Activated CD8-positive, alpha-beta T cell treated with anti-CD3 and anti-CD28 coated beads, Interleukin-2, amount 10 ng/mL, durations not matched to agents 7 days and 5 days (primary cell): ENCODE results near the gene RALY. TPM values are rescaled to one million over a fixed set of nuclear protein-coding genes. Genes with fewer than 3 reads are reported as not detected.
A peak's percentile ranks its signal among the peaks of the same experiment; 100 is the strongest.

ENCODE experiments used
- ATAC-seq: fragments of 150-1000 bp; cut with Tn5 transposase; one replicate; pipeline ENCODE4 v1.10.0; 2021; ENCODE audit warnings: moderate library complexity
- CTCF ChIA-PET: fragments of 350-600 bp; sonication (Branson Sonifier 250); formaldehyde crosslinking; loops from one replicate; lab custom pipeline; 2021; ENCODE audit warnings: antibody characterized with exemption; lab: Charles Lee
- POLR2A ChIA-PET: fragments of 350-600 bp; sonication (Branson Sonifier 250); formaldehyde crosslinking; loops from one replicate; lab custom pipeline; 2021; ENCODE audit warnings: antibody characterized with exemption; lab: Charles Lee
- DNase-seq: peaks from one replicate; pipeline ENCODE4 v3.0.0-alpha.2; 2020
- H3K27ac Mint-ChIP-seq: one replicate; pipeline ENCODE4 v1.8.0; 2021; ENCODE audit warnings: mild to moderate bottlenecking, mixed read lengths
- H3K27me3 Mint-ChIP-seq: one replicate; pipeline ENCODE4 v1.8.0; 2021; ENCODE audit warnings: low read depth, mixed read lengths
- H3K36me3 Mint-ChIP-seq: one replicate; pipeline ENCODE4 v1.8.0; 2021; ENCODE audit warnings: low read depth, mixed read lengths
- H3K4me1 Mint-ChIP-seq: one replicate; pipeline ENCODE4 v1.8.0; 2021; ENCODE audit warnings: low read depth, mixed read lengths
- H3K4me3 Mint-ChIP-seq: one replicate; pipeline ENCODE4 v1.8.0; 2021; ENCODE audit warnings: mild to moderate bottlenecking, mixed read lengths
- H3K9me3 Mint-ChIP-seq: one replicate; pipeline ENCODE4 v1.8.0; 2022; ENCODE audit warnings: mixed read lengths; ENCODE audit not compliant: insufficient read depth
- total RNA-seq, 2 experiments: library from RNA; stranded (reverse); gene quantifications; one replicate each; pipeline ENCODE4 v1.2.3, GENCODE V29; 2021

The RALY gene
- 100 to 1,000 TPM; 232 to 233 TPM for total RNA-seq

GRCh38 chr20:33993576-33994221 lies at the start of gene RALY:
Gene RALY, plus strand, starts transcription at chr20:33993911. Its CDS starts 78,164 bp downstream, at chr20:34072075.
- peaks cover 50% of the 10 kb centered on the region for H3K36me3 Mint-ChIP-seq

DNA sequence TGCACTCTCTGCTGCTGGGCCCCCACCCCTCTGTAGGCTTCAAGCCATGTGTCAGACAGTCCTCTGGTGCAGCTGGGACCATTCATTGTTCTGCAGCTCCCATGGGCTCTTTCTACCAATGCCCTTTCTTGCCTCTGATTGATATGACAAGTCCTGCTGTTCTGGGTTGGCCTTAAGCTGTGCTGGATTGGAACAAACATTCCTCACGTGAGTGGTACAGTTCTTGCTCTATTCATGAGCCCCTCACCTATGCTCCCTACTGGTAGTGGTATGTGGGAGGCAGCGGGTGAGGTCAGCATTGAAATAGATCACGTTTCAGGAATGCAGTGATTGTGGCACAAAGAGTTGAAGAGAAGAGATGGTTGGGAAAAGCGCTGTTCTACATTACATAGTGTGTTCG lies 48.8 kb upstream of the RALY start:
- Mint-ChIP-seq H3K27me3 (no peaks in the 10 kb centered on the region), H3K27ac (no peak overlapping the region), H3K4me1 (no peaks in the 10 kb centered on the region), H3K9me3 (peaks cover 20% of the 10 kb centered on the region), H3K4me3 (no peak overlapping the region), H3K36me3 (no peaks in the 10 kb centered on the region)
- ChIA-PET POLR2A (no interaction called here), CTCF (no interaction called here)
- no peak for ATAC-seq
- DNase-seq, result no peak

More at GRCh38 chr20:33993576-33994221, at the start of gene RALY:
- ChIA-PET POLR2A (interaction anchor here (0.6 to 2.9 kb wide), 15 partner anchors 11 to 1075 kb away, joined by 3 to 32 read pairs (median 4); partner anchors contain the start of genes CHMP4B and EIF2S2), CTCF (interaction anchor here (0.9 to 2.7 kb wide), 9 partner anchors 17 to 325 kb away, joined by 3 to 10 read pairs (median 4); partner anchors contain the start of gene EIF2S2)
- peak within 1 kb of the TSS; percentile 99 for H3K27ac Mint-ChIP-seq
- H3K4me3 Mint-ChIP-seq, result peak within 1 kb of the TSS; percentile 96
- no peaks in the 10 kb centered on the region for H3K9me3 Mint-ChIP-seq
- DNase-seq (peak; percentile 97), ATAC-seq (peak; percentile 77)
- H3K4me1 Mint-ChIP-seq, result peaks cover 57% of the 10 kb centered on the region
- no peaks in the 10 kb centered on the region for H3K27me3 Mint-ChIP-seq

- DNase-seq (no peak), ATAC-seq (no peak)
- peaks cover under 1% of the 10 kb centered on the region for H3K27me3 Mint-ChIP-seq
- ChIA-PET CTCF (no interaction called here), POLR2A (no interaction called here)
- no peaks in the 10 kb centered on the region for H3K36me3 Mint-ChIP-seq
- peaks cover 21% of the 10 kb centered on the region for H3K9me3 Mint-ChIP-seq
- no peaks in the 10 kb centered on the region for H3K4me1 Mint-ChIP-seq
- H3K4me3 Mint-ChIP-seq, result no peak overlapping the region
- no peak overlapping the region for H3K27ac Mint-ChIP-seq
Observed at GRCh38 chr20:33945391-33946081, 48.2 kb upstream of the RALY start.

- H3K9me3 Mint-ChIP-seq, result peaks cover 23% of the 10 kb centered on the region
Observed at GRCh38 chr20:33947709-33948295, 45.9 kb upstream of the RALY start.

DNA sequence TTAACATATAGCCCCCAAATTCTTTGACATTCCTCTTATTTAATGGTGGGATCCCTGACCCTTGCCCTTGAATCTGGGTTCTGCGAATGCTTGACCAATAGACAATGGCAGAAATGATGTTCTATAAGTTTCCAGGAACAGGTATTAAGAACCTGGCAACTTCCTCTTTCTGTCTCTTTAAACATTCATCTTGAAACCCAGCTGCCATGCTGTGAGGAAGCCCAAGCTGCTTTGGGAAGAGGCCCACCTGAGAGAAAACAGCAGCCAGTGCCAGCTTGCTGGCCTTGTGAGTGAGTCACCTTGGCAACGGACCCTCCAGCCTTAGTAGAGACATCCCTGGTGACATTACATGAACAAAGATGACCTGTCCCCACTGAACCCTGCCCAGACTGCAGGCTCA lies 45.2 kb upstream of the RALY start:
- H3K27me3 Mint-ChIP-seq, result peaks cover 11% of the 10 kb centered on the region
- ChIA-PET POLR2A (no interaction called here), CTCF (no interaction called here)
- H3K27ac Mint-ChIP-seq, result no peak overlapping the region
- no peaks in the 10 kb centered on the region for H3K4me1 Mint-ChIP-seq
- no peak for ATAC-seq
- H3K9me3 Mint-ChIP-seq, result peaks cover 23% of the 10 kb centered on the region
- no peak for DNase-seq
- H3K4me3 Mint-ChIP-seq, result no peak overlapping the region
- no peaks in the 10 kb centered on the region for H3K36me3 Mint-ChIP-seq

More at GRCh38 chr20:33947709-33948295, 45.9 kb upstream of the RALY start:
- H3K27me3 Mint-ChIP-seq, result peaks cover 8% of the 10 kb centered on the region
- ChIA-PET CTCF (no interaction called here), POLR2A (no interaction called here)
- no peaks in the 10 kb centered on the region for H3K36me3 Mint-ChIP-seq
- no peak overlapping the region for H3K4me3 Mint-ChIP-seq
- ATAC-seq (peak; percentile 51), DNase-seq (peak; percentile 64)
- H3K4me1 Mint-ChIP-seq, result no peaks in the 10 kb centered on the region
- H3K27ac Mint-ChIP-seq, result no peak overlapping the region

DNA sequence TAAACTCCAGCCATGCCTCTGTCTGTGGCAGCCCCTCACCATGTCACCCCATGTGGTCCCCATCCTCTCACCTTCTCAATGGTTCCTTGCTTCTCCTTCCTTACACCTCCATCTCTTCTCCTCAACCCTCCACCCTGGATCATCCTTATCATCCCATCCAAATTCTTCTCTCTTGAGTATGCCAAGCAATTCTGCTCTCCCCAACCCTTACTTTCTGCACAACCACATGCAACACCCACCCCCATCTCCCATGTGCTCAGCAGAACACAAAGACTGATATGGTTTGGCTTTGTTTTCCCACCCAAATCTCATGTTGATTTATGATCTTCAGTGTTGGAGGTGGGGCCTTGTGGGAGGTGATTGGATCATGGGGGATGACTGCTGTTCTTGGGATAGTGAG lies 42.5 kb upstream of the RALY start:
- ChIA-PET CTCF (no interaction called here), POLR2A (no interaction called here)
- no peak for DNase-seq
- Mint-ChIP-seq H3K9me3 (peaks cover 23% of the 10 kb centered on the region), H3K27ac (no peak overlapping the region), H3K4me1 (no peaks in the 10 kb centered on the region), H3K36me3 (no peaks in the 10 kb centered on the region), H3K27me3 (peaks cover 11% of the 10 kb centered on the region), H3K4me3 (no peak overlapping the region)
- ATAC-seq, result no peak

DNA sequence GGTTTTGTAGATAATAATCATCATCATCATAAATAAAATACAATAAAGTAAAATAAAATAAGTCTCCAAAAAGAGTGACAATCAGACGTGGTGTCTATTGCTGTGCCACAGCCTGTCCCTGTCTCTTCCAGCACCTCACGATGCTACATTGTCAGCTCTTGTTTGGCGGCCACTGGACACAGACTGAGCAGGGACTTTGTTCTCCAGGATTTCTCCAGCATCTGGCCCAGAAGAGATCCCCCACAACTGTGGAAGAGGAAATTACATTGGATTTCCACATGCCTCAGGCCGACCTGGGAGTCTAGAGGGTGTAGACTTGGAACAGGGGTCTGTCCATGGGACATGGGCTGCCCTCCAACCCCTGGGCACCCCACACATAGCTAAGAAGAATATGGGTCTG lies 39.2 kb upstream of the RALY start:
- POLR2A ChIA-PET, result no interaction called here
- peaks cover 3% of the 10 kb centered on the region for H3K4me1 Mint-ChIP-seq
- DNase-seq (no peak), ATAC-seq (no peak)
- H3K36me3 Mint-ChIP-seq, result no peaks in the 10 kb centered on the region
- H3K27me3 Mint-ChIP-seq, result peaks cover 11% of the 10 kb centered on the region
- no peak overlapping the region for H3K4me3 Mint-ChIP-seq
- peaks cover 3% of the 10 kb centered on the region for H3K9me3 Mint-ChIP-seq
- CTCF ChIA-PET, result no interaction called here
- no peak overlapping the region for H3K27ac Mint-ChIP-seq

- H3K4me3 Mint-ChIP-seq, result no peak overlapping the region
- H3K27me3 Mint-ChIP-seq, result no peaks in the 10 kb centered on the region
- H3K9me3 Mint-ChIP-seq, result no peaks in the 10 kb centered on the region
- no peak for DNase-seq
- no peaks in the 10 kb centered on the region for H3K36me3 Mint-ChIP-seq
- H3K27ac Mint-ChIP-seq, result no peak overlapping the region
- no peaks in the 10 kb centered on the region for H3K4me1 Mint-ChIP-seq
- ChIA-PET POLR2A (no interaction called here), CTCF (no interaction called here)
- ATAC-seq, result no peak
Observed at GRCh38 chr20:33963751-33964150, 30.0 kb upstream of the RALY start.

- H3K27ac Mint-ChIP-seq, result no peak overlapping the region
- no peaks in the 10 kb centered on the region for H3K4me1 Mint-ChIP-seq
- H3K9me3 Mint-ChIP-seq, result no peaks in the 10 kb centered on the region
- DNase-seq (no peak), ATAC-seq (no peak)
- H3K36me3 Mint-ChIP-seq, result no peaks in the 10 kb centered on the region
- no peak overlapping the region for H3K4me3 Mint-ChIP-seq
- ChIA-PET POLR2A (no interaction called here), CTCF (no interaction called here)
- H3K27me3 Mint-ChIP-seq, result no peaks in the 10 kb centered on the region
Observed at GRCh38 chr20:33964441-33964840, 29.3 kb upstream of the RALY start.

DNA sequence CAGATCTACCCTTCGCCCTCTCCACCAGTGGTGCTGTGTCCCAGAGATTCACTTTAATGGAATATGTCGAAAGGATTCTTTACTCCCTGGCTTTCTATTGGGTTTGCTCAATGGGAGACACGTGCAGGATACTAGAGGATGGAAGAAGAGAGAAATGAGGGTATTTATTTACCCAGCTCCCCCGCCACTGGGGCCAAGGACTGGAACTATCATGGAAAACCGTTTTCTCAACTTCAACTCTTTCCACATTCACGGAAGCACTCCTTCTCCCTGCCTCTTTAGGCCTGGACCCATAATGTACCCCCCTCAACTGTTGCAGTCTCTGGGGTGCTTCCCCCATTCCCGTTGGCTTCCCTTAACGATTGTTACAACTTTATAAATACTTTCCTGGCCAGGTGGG lies 26.6 kb upstream of the RALY start:
- Mint-ChIP-seq H3K4me1 (no peaks in the 10 kb centered on the region), H3K27ac (no peak overlapping the region), H3K36me3 (no peaks in the 10 kb centered on the region), H3K9me3 (no peaks in the 10 kb centered on the region), H3K27me3 (no peaks in the 10 kb centered on the region), H3K4me3 (no peak overlapping the region)
- ChIA-PET CTCF (no interaction called here), POLR2A (no interaction called here)
- ATAC-seq (no peak), DNase-seq (no peak)

DNA sequence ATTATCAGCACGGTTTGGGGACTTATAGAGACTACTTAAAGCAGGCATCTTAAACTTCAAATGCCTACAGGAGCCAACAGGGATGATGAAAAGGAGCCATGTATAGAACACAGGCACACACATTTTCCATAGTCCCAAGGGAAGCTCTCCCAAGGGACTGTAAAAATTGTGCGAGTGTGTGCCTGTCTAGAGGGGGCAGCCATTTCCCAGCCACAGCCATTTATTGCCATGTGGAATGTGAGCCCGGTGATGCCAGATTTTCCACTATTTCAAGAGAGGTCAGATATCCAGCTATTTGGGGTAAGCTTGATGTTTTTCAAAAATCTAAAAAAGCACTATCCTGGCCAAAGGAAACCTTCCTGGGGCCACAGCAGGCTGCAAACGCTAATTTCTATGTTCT lies 24.1 kb upstream of the RALY start:
- H3K27me3 Mint-ChIP-seq, result no peaks in the 10 kb centered on the region

DNA sequence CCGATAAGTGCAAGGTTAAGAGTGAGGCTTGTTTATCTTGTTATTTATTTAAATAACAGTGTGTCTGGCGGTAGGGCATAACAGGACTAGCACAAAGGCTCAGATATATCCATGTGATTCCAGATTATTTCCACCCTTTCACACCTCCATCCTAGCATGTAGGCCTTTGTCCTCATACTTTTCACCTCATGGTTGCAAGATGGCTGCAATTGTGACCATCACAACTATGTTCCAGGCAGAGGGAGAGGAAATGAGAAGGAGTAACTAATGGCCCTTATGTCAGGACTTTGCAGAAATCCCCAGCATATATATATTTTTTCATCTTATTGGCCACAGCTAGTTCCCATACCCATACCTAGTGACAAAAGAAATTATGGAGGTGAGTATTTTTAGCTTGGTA lies 23.5 kb upstream of the RALY start:
- H3K36me3 Mint-ChIP-seq, result no peaks in the 10 kb centered on the region
- no peak for ATAC-seq
- H3K27ac Mint-ChIP-seq, result no peak overlapping the region
- CTCF ChIA-PET, result no interaction called here
- no peaks in the 10 kb centered on the region for H3K9me3 Mint-ChIP-seq
- H3K4me3 Mint-ChIP-seq, result no peak overlapping the region
- DNase-seq, result no peak
- no peaks in the 10 kb centered on the region for H3K27me3 Mint-ChIP-seq
- POLR2A ChIA-PET, result no interaction called here
- no peaks in the 10 kb centered on the region for H3K4me1 Mint-ChIP-seq

More for the DNA sequence above, 24.1 kb upstream of the RALY start:
- DNase-seq (no peak), ATAC-seq (no peak)
- H3K36me3 Mint-ChIP-seq, result no peaks in the 10 kb centered on the region
- CTCF ChIA-PET, result no interaction called here
- no peak overlapping the region for H3K27ac Mint-ChIP-seq
- H3K4me1 Mint-ChIP-seq, result no peaks in the 10 kb centered on the region
- POLR2A ChIA-PET, result no interaction called here
- H3K4me3 Mint-ChIP-seq, result no peak overlapping the region
- H3K9me3 Mint-ChIP-seq, result no peaks in the 10 kb centered on the region
